NK-92 (cell line): ENCODE measurements around the gene GON7.
"Not testable (repeated sequence)": the region's sequence is repeated elsewhere in the genome, so short reads cannot be mapped to it uniquely, and the experiment has no call there.

ENCODE experiments used
- DNase-seq: peaks from one replicate; lab custom pipeline; 2025; ENCODE audit not compliant: unreplicated experiment; lab: John Stamatoyannopoulos, UW

The GON7 gene

DNA sequence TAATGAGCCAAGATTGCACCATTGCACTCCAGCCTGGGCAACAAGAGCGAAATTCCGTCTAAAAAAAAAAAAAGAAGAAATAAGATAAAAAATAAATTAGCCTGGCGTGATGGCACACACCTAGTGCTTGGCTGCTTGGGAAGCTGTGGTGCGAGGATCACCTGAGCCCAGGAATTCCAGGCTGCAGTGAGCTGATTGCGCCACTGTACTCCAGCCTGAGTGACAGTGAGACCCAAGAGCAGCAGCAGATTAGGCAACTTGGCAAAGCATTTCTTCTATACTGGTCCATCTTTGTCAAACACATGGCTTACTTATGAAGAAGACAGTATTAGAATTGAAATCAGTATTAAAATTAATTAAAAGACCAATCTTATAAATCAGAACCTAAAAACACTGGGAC lies 6.3 kb downstream of the GON7 start:
- no peak for DNase-seq

DNA sequence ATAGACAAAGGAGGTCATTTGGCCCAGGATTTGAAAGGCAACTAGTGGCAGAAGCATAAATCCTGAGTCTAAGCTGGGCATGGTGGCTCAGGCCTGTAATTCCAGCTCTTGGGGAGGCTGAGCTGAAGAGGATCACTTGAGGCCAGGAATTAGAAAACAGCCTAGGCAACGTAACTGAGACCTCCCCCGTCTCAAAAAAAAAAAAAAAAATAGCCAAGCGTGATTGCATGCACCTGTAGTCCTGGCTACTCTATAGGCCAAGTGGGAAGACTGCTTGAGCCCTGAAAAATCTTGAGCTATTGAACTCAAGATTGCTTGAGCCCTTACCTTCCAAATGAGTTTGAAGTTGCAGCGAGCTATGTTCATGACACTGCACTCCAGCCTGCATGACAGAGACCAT lies 7.8 kb downstream of the GON7 start:
- no peak for DNase-seq

DNA sequence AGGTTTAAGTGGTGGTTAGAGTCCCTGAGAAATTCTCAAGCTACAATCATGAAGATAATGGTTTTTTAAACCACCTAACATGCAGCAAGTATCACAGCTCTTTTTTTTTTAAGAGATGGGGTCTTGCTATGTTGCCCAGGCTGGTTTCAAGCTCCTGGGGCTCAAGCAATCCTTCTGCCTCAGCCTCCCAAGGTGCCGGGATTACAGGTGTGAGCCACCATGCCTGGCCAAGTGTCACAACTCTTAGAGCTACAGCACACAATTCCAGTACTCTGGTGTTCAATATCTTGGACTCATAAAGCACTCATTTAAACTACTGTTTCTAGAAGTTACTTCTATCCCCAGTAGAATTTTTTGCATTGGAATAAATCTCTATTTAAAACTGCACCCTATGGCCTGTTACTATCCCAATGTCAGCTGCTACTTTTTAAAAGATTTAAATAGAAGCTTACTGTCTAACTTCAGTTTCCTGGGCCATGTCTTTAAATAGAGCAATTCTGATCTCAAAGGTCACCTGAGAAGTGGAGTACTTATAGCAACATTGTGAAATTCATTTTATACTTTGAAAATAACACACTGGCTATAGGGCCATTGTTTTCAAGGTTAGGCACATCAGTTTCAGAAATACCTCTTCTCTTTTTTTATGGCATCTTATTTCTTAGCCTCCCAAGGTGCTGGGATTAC lies 11.4 kb downstream of the GON7 start:
- DNase-seq: no peak

DNA sequence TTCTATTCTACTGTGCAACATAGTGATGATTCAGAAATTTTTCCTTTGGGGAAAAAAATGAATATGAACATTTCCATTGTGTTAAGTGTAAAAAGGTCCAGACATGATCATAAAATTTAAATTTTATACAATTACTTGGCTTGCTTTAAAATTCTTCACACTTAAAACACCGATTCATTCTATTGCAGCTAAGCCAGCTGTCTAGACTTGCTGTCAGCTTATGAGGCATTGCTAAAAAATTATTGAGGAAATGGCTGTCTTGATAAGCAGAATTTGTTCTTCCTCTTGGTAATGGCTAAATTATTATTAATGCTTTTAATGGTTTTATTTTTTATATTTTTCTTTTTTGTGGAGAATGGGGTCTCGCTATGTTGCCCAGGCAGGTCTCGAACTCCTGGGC lies 19.9 kb downstream of the GON7 start:
- DNase-seq: no peak

DNA sequence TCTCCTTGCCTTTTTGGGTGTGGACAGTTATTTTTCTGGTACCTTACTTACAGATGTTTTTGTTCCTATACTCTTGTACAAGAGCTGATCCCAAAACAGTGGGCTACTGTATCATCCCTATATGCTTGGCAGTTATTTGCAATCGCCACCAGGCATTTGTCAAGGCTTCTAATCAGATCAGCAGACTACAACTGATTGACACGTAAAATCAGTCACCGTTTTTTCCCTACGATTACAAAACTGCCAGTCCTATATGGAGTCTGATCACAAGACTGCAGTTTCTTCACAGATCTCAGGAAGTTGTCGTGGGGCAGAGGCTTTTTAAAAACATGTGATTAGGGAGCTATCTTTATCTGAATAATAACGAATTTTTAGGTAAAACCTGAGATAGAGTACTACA lies 20.4 kb downstream of the GON7 start:
- no peak for DNase-seq

DNA sequence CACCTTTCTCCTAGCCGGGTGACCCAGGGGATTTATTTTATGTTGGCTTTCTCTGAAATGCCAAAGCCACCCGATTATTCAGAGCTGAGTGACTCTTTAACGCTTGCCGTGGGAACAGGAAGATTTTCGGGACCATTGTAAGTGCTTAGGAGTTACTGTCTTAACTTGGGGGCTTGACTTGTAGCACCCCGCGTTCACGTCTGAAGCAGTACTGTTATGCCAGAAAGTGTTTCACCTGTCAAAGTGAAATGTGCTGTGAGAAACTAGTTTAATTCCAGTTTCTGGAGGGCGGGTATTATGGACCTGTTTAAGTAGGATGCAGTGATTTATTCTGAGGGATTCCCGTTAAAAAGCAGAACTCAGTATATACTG lies 21.5 kb downstream of the GON7 start:
- no peak for DNase-seq

DNA sequence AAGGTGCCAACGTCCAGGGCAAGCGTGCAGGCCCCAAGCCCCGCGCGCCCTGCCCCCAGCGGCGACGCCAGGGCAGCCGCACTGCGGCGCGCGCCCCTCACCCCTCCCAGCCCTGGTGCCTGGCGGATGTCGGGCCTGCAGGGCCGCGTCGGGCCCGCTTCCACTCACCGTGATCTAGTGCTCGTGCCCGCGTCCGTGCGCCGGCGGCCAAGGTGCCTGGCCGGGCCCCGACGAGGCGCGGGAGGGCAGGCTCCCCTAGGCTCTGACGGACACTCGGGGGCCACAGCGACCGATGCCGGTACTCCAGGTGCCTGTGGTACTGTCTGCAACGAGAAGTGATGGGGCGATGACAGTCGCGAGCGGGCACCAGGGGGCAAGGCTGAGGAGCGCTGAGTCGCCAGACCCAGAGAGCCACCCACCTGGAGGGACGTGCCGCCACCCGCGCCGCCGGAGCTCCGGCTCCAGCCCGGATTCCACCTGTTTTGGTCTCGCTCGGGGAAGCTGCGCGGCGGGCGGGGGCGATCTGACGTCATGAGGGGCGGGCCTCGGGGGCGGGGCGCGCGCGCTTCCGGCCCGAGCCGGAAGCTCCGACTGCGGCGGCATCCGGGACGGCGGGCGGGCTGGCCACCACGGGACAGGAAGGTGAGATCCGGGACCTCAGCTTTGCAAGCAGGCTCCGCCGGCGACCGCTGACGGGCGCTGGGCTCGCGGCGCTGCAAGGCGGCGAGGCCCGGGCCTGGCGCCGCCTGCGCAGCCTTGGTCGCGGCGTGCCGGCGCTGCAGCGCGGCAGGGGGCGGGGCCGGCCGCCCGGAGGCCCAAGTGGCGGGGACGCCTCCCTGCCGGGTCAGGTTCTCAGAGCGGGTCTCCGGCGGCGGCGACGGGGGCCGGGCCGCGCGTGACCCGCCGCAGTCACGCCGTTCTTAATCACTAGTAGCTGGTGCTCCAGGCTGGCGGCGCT lies 22.2 kb downstream of the GON7 start, which contains the start of the genes LYSET and MOAP1:
LYSET (plus strand) TSS at position 927 of the 958 bp plus-strand sequence. CDS start 89 bp downstream, outside the sequence.
MOAP1 (minus strand) TSS at position 507 of the 958 bp plus-strand sequence. CDS start 655 bp downstream, outside the sequence.
- peak; percentile 32 for DNase-seq

DNA sequence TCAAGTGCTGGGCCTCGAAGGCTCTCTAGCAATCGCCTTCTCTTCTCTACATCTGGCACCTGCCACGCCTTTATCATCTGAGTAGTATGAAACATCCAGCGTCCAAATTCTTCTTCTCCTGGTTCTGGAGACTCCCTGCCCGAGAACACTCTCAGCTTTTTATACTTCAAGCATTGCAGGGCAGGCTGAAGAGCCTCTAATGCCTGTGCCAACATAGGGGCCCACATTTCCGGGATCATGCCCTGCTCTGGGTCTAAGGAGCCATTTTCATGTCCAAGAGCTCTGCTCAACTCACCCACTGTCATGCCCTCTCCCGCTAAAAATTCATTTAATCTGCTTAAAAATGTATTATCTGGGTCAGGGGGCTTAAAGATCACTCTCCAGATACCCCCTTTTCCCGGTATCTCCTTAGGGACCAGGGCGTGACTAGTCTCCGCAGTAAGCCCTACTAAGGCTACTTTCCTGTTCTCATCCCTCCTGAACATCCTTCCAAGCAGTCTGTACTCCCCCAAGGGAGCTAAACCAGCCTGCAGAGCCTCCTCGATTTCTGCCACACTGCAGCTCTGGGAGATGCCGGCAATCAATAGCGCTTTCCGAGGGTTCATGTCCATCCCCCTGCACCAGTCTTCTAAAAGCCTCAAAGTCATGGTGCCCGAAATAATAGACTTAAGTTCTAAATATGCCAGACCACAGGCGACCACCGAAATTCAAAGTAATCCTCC lies 23.1 kb downstream of the GON7 start:
- DNase-seq: no peak

DNA sequence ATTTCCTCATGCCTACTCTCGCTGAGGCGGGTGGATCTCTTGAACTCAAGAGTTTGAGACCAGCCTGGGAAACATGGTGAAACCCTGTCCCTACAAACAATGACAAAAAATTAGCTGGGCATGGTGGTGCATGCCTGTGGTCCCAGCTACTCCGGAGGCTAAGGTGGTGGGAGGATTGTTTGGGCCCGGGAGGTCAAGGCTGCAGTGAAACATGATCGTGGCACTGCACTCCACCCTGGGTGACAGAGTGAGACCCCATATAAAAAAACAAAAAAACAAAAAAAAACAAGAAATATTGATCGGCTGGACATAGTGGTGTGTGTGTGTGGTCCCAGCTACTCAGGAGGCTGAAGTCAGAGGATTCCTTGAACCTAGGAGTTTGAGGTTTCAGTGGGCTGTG lies 31.4 kb downstream of the GON7 start:
- no peak for DNase-seq

DNA sequence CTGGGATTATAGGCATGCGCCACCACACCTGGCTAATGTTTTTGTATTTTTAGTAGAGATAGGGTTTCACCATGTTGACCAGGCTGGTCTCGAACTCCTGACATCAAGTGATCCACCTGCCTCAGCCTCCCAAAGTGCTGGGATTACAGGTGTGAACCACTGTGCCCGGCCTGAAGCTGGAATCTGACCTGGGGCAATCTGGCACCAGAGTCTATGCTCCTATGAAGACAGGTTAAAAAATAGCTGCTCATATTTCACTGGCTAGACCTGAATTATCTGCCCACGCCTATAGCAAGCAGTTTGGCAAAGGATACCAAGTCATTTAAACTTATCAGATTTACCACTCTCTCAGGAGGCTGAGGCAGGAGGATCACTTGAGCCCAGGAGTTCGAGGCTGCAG lies 32.1 kb downstream of the GON7 start:
- DNase-seq: not testable (repeated sequence)

DNA sequence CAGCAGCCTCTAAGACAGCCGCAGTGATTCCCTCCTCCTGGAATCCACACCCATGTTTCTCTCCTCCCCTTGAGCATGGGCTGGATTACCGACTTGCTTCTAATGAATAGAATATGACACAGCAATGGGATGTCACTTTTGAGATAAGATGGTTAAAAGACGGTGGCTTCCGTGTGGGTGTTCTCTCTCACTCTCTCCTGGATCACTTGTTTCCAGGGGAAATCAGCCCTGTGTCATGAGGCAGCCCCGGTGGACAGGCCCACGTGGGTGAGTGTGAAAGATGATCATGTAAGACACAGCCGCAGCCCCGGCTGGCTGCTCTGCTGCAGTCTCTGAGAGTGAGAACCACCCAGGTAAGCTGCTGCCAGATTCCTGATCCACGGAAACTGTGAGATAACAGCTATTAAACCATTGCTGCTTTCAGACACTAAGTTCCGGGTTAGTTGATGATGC lies 32.9 kb downstream of the GON7 start:
- DNase-seq: no peak

DNA sequence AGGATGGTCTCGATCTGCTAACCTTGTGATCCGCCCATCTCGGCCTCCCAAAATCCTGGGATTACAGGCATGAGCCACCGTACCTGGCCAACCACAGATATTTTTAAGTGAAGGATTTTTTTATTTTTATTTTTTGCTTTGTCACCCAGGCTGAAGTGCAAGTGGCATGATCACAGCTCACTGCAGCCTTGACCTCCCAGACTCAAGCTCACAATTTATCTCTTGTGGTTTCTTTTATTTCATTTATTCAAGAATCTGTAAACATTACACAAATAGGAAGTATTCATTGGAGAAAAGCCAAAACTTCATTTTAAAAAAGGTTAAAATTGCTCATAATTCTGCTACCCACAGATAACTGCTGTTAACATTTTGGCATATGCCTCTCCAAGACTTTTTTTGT lies 35.5 kb downstream of the GON7 start:
- DNase-seq: no peak

DNA sequence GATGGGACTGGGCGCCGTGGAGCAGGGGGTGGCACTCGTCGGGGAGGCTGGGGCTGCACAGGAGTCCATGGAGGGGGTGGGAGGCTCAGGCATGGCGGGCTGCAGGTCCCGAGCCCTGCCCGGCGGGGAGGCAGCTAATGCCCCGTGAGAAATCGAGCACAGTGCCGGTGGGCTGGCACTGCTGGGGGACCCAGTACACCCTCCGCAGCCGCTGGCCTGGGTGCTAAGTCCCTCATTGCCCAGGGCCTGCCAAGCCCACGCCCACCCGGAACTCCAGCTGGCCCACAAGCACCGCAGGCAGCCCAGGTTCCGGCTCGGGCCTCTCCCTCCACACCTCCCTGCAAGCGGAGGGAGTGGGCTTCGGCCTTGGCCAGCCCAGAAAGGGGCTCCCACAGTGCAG lies 36.7 kb downstream of the GON7 start:
- not testable (repeated sequence) for DNase-seq

DNA sequence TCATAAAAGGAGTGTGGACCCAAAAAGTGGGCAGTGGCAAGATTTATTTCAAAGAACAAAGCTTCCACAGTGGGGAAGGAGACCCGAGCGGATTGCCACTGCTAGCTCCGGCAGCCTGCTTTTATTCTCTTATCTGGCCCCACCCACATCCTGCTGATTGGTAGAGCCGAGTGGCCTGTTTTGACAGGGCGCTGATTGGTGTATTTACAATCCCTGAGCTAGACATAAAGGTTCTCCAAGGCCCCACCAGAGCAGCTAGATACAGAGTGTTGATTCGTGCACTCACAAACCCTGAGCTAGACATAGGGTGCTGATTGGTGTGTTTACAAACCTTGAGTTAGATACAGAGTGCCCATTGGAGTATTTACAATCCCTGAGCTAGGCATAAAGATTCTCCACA lies 37.2 kb downstream of the GON7 start:
- DNase-seq: not testable (repeated sequence)

DNA sequence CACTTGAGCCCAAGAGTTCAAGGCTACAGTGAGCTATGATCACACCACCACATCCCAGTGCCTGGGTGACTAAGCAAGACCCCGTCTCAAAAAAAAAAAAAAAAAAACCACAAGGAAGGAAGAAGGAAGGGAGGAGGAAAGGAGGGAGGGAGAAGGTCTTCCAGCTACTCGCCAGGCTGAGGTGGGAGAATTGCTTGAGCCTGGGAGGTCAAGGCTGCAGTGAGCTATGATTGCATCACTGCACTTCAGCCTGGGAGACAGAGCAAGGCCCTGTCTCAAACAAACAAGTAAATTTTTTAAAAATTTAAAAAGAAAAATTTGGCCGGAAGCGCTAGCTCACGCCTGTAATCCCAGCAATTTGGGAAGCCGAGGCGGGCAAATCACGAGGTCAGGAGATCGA lies 38.3 kb downstream of the GON7 start:
- DNase-seq: not testable (repeated sequence)

DNA sequence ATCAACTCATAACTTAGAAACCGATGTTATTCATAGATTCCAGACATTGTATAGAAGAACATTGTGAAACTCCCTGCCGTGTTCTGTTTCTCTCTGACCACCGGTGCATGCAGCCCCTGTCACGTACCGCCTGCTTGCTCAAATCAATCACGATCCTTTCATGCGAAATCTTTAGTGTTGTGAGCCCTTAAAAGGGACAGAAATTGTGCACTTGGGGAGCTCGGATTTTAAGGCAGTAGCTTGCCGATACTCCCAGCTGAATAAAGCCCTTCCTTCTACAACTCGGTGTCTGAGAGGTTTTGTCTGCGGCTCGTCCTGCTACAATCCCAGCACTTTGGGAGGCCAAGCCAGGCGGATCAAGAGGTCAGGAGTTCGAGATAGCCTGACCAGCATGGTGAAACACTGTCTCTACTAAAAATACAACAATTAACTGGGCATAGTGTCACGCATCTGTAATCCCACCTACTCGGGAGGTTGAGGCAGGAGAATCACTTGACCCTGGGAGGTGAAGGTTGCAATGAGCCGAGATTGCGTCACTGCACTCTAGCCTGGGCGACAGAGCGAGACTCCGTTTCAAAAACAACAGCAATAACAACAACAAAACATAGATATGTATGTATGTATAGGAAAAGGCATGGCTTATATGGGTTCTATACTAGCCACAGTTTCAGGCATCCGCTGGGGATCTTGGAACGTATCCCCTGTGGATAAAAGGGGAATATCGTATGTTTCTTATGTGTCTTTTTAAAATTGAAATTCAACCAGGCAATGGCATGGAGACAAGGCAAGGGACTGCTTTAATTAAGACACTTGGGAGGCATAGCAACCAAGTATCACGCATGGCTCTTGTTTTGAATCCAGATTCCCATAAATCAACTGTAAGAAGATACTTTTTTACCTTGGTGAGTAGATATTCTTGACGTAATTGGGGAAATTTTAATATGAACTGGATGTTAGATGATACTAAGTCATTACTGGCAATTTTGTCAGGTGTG lies 41.3 kb downstream of the GON7 start:
- DNase-seq: not testable (repeated sequence)

DNA sequence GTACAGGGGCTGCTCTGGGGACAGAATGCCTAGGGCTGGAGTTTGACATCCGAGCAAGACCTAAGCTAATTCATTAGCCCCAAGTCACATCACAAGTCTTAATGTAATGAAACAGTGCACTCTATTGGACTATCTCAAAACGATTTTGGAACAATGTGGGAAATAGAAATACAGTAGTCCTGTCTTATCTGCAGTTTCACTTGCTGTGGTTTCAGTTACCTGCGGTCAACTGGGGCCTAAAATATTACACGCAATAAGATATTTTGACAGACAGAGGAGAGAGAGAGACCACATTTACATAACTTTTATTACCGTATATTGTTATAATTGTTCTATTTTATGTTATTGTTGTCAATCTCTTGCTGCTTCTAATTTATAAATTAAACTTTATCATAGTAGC lies 43.3 kb downstream of the GON7 start:
- no peak for DNase-seq

DNA sequence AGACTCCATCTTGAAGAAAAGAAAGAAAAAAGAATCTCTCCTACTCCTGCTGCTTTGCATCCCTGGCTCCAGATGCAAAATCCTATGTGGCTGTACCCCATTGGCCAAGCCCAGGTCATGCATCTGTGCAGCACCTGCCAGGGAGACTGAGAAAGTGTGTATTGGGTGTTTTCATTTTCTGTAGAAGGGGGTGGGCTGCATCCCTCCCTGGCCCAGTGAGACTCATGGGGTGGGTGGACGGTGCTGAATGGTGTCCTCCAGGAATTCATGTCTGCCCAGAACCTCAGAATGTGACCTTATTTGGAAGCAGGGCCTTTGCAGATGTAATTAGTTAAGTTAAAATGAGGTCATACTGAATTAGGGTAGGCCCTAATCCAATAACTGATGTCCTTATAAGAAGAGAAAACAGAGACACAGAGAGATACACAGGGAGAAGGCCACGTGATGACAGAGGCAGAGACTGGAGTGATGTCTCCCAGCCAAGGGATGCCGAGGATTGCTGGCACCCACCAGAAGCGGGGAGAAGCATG lies 45.4 kb downstream of the GON7 start:
- DNase-seq: no peak

DNA sequence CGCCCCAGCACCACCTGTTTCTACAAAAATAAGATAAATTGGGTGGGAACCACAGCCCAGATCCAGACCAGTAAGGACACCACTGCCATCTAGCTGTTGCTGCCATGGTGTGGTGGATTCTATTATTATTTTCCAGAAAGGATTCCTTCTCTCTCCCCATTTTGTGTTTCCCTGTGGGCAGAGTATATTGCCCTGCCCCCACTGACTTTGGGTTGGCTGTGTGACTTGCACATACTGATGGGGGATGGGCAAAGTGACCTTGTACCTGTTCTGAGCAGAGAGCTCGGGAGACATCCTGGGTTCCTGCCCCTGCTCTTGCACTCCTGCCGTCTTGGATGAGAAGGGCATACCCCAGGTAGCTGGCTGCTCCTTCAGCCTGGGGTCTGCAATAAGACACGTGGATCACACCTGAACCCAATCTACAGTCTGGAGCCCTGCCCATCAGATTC lies 46.5 kb downstream of the GON7 start:
- DNase-seq: no peak
